NCI-H524 (cell line): ENCODE data around the gene CLCA1.

ENCODE experiments used
- DNase-seq, 2 experiments: peaks; one replicate each; lab custom pipeline; 2025; lab: John Stamatoyannopoulos, UW

The CLCA1 gene

GRCh38 chr1:86468501-86468977, at the start of gene CLCA1:
CLCA1 (plus strand) TSS chr1:86468927; CDS start chr1:86468972, 45 bp downstream.
- DNase-seq, result peak in 1 of 2 experiments; percentile 57

- peak in 1 of 2 experiments; percentile 4 for DNase-seq
Measured at GRCh38 chr1:86419277-86419903, 49.3 kb upstream of the CLCA1 start.

- no peak for DNase-seq
Measured at GRCh38 chr1:86421601-86422280, 47.0 kb upstream of the CLCA1 start.

GRCh38 chr1:86423473-86423872, 45.3 kb upstream of the CLCA1 start:
- no peak for DNase-seq

- no peak for DNase-seq
Measured at GRCh38 chr1:86423873-86424272, 44.9 kb upstream of the CLCA1 start, which contains the start of gene CLCA2. CLCA2 (plus strand) TSS chr1:86424171; CDS start chr1:86424248, 77 bp downstream.

- DNase-seq, result no peak
Measured at GRCh38 chr1:86429122-86429725, 39.5 kb upstream of the CLCA1 start.

- DNase-seq, result no peak
Measured at GRCh38 chr1:86429835-86430234, 38.9 kb upstream of the CLCA1 start.

GRCh38 chr1:86430376-86430775, 38.4 kb upstream of the CLCA1 start:
- no peak for DNase-seq

GRCh38 chr1:86434059-86434458, 34.7 kb upstream of the CLCA1 start:
- DNase-seq, result no peak

GRCh38 chr1:86435327-86435726, 33.4 kb upstream of the CLCA1 start:
- no peak for DNase-seq

GRCh38 chr1:86436041-86436440, 32.7 kb upstream of the CLCA1 start:
- DNase-seq, result no peak

GRCh38 chr1:86441581-86441980, 27.1 kb upstream of the CLCA1 start:
- DNase-seq, result no peak

- no peak for DNase-seq
Measured at GRCh38 chr1:86441997-86442396, 26.7 kb upstream of the CLCA1 start.

GRCh38 chr1:86445919-86446318, 22.8 kb upstream of the CLCA1 start:
- DNase-seq, result no peak

GRCh38 chr1:86447198-86447790, 21.4 kb upstream of the CLCA1 start:
- no peak for DNase-seq

GRCh38 chr1:86448670-86449069, 20.1 kb upstream of the CLCA1 start:
- DNase-seq, result no peak

GRCh38 chr1:86449103-86449502, 19.6 kb upstream of the CLCA1 start:
- no peak for DNase-seq

- no peak for DNase-seq
Measured at GRCh38 chr1:86450847-86451246, 17.9 kb upstream of the CLCA1 start.

- no peak for DNase-seq
Measured at GRCh38 chr1:86453664-86454063, 15.1 kb upstream of the CLCA1 start.

- no peak for DNase-seq
Measured at GRCh38 chr1:86455073-86455472, 13.7 kb upstream of the CLCA1 start.

GRCh38 chr1:86460998-86461397, 7.7 kb upstream of the CLCA1 start:
- no peak for DNase-seq

GRCh38 chr1:86461482-86461881, 7.2 kb upstream of the CLCA1 start:
- no peak for DNase-seq

- no peak for DNase-seq
Measured at GRCh38 chr1:86464819-86465218, 3.9 kb upstream of the CLCA1 start.
